ENCODE data around the gene PARD3B. TPM values are rescaled to one million over a fixed set of nuclear protein-coding genes. Genes with fewer than 3 reads are reported as not detected.

Gene PARD3B
- total RNA-seq, 1 experiment from 2014 or later: 2.0 TPM

DNA sequence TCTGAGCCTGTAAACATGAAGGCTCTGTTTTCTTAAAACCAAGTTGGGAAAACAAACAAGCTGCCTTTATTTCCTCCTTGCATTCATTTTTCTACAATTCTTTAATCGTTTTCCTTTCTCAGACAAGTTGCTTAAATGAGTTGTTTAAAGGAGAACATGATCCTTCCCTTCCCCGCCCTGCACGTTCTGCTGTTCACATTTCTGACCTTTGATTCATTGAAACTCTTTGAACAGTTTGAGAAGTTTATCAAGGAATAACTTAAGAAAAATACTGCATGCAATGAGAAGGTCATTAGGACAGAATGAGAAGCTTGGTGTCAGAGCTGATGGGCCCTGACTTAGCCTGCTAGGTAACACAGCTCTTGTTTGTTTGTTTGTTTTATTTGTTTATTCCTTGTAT lies 181.6 kb downstream of the PARD3B start:
- BruUV-seq (replicated peaks): no TSS peak
- H3K9ac ChIP-seq (ENCODE audit: low read length): no peak overlapping the region
- DNase-seq (ENCODE audit: low read depth, low spot score) (no peak), ATAC-seq (no peak)
- no peaks in the 10 kb centered on the region for H3K9me2 ChIP-seq (ENCODE audit: insufficient read depth)
- H3K4me1 ChIP-seq (ENCODE audit: control insufficient read depth in 1 of 2, insufficient read depth in 2 of 2, low read length in 2 of 2): no peaks in the 10 kb centered on the region
- no peaks in the 10 kb centered on the region for H3K79me2 ChIP-seq (ENCODE audit: insufficient read depth, low read length)
- H3K4me2 ChIP-seq (ENCODE audit: low read length): no peak overlapping the region
- H3K4me3 ChIP-seq (replicated peaks in 1 of 2; ENCODE audit: low read depth in 1 of 2, low read length in 2 of 2): no peak overlapping the region
- TF ChIP-seq, protein P1, sequence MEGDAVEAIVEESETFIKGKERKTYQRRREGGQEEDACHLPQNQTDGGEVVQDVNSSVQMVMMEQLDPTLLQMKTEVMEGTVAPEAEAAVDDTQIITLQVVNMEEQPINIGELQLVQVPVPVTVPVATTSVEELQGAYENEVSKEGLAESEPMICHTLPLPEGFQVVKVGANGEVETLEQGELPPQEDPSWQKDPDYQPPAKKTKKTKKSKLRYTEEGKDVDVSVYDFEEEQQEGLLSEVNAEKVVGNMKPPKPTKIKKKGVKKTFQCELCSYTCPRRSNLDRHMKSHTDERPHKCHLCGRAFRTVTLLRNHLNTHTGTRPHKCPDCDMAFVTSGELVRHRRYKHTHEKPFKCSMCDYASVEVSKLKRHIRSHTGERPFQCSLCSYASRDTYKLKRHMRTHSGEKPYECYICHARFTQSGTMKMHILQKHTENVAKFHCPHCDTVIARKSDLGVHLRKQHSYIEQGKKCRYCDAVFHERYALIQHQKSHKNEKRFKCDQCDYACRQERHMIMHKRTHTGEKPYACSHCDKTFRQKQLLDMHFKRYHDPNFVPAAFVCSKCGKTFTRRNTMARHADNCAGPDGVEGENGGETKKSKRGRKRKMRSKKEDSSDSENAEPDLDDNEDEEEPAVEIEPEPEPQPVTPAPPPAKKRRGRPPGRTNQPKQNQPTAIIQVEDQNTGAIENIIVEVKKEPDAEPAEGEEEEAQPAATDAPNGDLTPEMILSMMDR (IDR thresholded peaks at IDR 0.05 in 2 of 3, conservative IDR thresholded peaks at IDR 0.05 in 1 of 3; ENCODE audit: borderline replicate concordance in 1 of 3, insufficient read depth in 1 of 3, low read depth in 2 of 3, low read length in 2 of 3): no peak
- TF ChIP-seq CEBPB (IDR thresholded peaks at IDR 0.05; ENCODE audit: low read depth) (no peak), SIN3A (IDR thresholded peaks at IDR 0.05; ENCODE audit: low read depth) (no peak), ZNF274 (IDR thresholded peaks at IDR 0.05; ENCODE audit: low read depth, low read length) (no peak), JUND (IDR thresholded peaks at IDR 0.05) (no peak), TCF7L2 (IDR thresholded peaks at IDR 0.05; ENCODE audit: borderline replicate concordance, extremely low read depth, insufficient read depth, insufficient read length) (no peak), RAD21 (IDR thresholded peaks at IDR 0.05; ENCODE audit: low read depth) (no peak), POLR2AphosphoS5 (IDR thresholded peaks at IDR 0.05; ENCODE audit: low read depth, low read length) (no peak), SP1 (IDR thresholded peaks at IDR 0.05; ENCODE audit: low read depth) (no peak), EGR1 (IDR thresholded peaks at IDR 0.05; ENCODE audit: low read depth) (no peak), ZFX (IDR thresholded peaks at IDR 0.05) (no peak), ELF1 (IDR thresholded peaks at IDR 0.05; ENCODE audit: borderline replicate concordance, low read depth) (no peak), EZH2phosphoT487 (IDR thresholded peaks at IDR 0.05; ENCODE audit: borderline replicate concordance) (no peak), SRF (IDR thresholded peaks at IDR 0.05; ENCODE audit: low read depth) (no peak), EZH2 (IDR thresholded peaks at IDR 0.05) (no peak), POLR2A (IDR thresholded peaks at IDR 0.05; ENCODE audit: borderline replicate concordance, extremely low read depth, insufficient read depth, insufficient read length) (no peak), FOSL1 (IDR thresholded peaks at IDR 0.05; ENCODE audit: low read depth) (no peak)
- TF ChIP-seq, protein P2, sequence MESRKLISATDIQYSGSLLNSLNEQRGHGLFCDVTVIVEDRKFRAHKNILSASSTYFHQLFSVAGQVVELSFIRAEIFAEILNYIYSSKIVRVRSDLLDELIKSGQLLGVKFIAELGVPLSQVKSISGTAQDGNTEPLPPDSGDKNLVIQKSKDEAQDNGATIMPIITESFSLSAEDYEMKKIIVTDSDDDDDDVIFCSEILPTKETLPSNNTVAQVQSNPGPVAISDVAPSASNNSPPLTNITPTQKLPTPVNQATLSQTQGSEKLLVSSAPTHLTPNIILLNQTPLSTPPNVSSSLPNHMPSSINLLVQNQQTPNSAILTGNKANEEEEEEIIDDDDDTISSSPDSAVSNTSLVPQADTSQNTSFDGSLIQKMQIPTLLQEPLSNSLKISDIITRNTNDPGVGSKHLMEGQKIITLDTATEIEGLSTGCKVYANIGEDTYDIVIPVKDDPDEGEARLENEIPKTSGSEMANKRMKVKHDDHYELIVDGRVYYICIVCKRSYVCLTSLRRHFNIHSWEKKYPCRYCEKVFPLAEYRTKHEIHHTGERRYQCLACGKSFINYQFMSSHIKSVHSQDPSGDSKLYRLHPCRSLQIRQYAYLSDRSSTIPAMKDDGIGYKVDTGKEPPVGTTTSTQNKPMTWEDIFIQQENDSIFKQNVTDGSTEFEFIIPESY (IDR thresholded peaks at IDR 0.05; ENCODE audit: extremely low read depth, insufficient replicate concordance, low read length): no peak
- TF ChIP-seq, protein P3, sequence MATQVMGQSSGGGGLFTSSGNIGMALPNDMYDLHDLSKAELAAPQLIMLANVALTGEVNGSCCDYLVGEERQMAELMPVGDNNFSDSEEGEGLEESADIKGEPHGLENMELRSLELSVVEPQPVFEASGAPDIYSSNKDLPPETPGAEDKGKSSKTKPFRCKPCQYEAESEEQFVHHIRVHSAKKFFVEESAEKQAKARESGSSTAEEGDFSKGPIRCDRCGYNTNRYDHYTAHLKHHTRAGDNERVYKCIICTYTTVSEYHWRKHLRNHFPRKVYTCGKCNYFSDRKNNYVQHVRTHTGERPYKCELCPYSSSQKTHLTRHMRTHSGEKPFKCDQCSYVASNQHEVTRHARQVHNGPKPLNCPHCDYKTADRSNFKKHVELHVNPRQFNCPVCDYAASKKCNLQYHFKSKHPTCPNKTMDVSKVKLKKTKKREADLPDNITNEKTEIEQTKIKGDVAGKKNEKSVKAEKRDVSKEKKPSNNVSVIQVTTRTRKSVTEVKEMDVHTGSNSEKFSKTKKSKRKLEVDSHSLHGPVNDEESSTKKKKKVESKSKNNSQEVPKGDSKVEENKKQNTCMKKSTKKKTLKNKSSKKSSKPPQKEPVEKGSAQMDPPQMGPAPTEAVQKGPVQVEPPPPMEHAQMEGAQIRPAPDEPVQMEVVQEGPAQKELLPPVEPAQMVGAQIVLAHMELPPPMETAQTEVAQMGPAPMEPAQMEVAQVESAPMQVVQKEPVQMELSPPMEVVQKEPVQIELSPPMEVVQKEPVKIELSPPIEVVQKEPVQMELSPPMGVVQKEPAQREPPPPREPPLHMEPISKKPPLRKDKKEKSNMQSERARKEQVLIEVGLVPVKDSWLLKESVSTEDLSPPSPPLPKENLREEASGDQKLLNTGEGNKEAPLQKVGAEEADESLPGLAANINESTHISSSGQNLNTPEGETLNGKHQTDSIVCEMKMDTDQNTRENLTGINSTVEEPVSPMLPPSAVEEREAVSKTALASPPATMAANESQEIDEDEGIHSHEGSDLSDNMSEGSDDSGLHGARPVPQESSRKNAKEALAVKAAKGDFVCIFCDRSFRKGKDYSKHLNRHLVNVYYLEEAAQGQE (IDR thresholded peaks at IDR 0.05; ENCODE audit: low read depth): no peak
- TF ChIP-seq, protein P4, sequence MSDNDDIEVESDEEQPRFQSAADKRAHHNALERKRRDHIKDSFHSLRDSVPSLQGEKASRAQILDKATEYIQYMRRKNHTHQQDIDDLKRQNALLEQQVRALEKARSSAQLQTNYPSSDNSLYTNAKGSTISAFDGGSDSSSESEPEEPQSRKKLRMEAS (IDR thresholded peaks at IDR 0.05): no peak
- H3K27me3 ChIP-seq (ENCODE audit: insufficient read depth, low read length): no peaks in the 10 kb centered on the region
- ChIA-PET RAD21 (ENCODE audit: low non-redundant PET in 1 of 2, low total read pairs in 2 of 2, uncharacterized antibody in 2 of 2, unreplicated experiment in 2 of 2) (no interaction called here), POLR2A (no interaction called here), CTCF (no interaction called here)
- intact Hi-C loops (cut with micrococcal nuclease): no loop called here
- H4K20me1 ChIP-seq (ENCODE audit: insufficient read depth): no peaks in the 10 kb centered on the region
- no peak overlapping the region for H2AFZ ChIP-seq (ENCODE audit: low read depth, low read length, poor library complexity, severe bottlenecking)
- no peaks in the 10 kb centered on the region for H3K36me3 ChIP-seq (ENCODE audit: control insufficient read depth in 1 of 2, insufficient read depth in 2 of 2, low read length in 2 of 2)
- no peak overlapping the region for H3K27ac ChIP-seq (ENCODE audit: low read depth, low read length)
- H3K9me3 ChIP-seq (ENCODE audit: control insufficient read depth in 1 of 2, insufficient read depth in 1 of 2, low read depth in 1 of 2, low read length in 2 of 2): no peaks in the 10 kb centered on the region
